IMR-90 (cell line): Measurements from ENCODE around the gene THPO. TPM values are rescaled to one million over a fixed set of nuclear protein-coding genes. Genes with fewer than 3 reads are reported as not detected.

Source experiments
- ATAC-seq: fragments of 200-7000 bp; cut with Tn5 transposase; 2 replicates; pipeline ENCODE4 v1.9.1; 2020; ENCODE audit warnings: low read depth, mild to moderate bottlenecking, moderate library complexity
- BruUV-seq: library from RNA; stranded (reverse); fragments of 400-500 nt; replicated peaks from 2 replicates; lab custom pipeline; 2021; lab: Mats Ljungman, UMichigan
- CTCF ChIA-PET: fragments of 300-600 bp; formaldehyde crosslinking; extraction: SDS; loops from one replicate; lab custom pipeline; 2021; ENCODE audit warnings: antibody characterized with exemption; lab: Yijun Ruan, JAX
- POLR2A ChIA-PET: fragments of 300-600 bp; sonication (Branson Sonifier 250); formaldehyde crosslinking; loops from one replicate; lab custom pipeline; 2022; ENCODE audit warnings: antibody characterized with exemption; ENCODE audit not compliant: unreplicated experiment; lab: Charles Lee
- DNase-seq: peaks from one replicate; pipeline ENCODE4 v3.0.0; 2013
- H2AFZ ChIP-seq: replicated peaks from 2 replicates; pipeline ENCODE3; 2013; ENCODE audit warnings: low read length, mild to moderate bottlenecking; ENCODE audit not compliant: poor library complexity
- H2AK5ac ChIP-seq: 2 replicates; pipeline ENCODE4 v1.6.1; 2013; ENCODE audit warnings: low read depth, low read length, inconsistent platforms
- H2AK9ac ChIP-seq: replicated peaks from 2 replicates; pipeline ENCODE3; 2013; ENCODE audit warnings: mild to moderate bottlenecking, low read depth, low read length, moderate library complexity; ENCODE audit not compliant: poor library complexity
- H2BK120ac ChIP-seq: 2 replicates; pipeline ENCODE4 v1.6.1; 2013; ENCODE audit warnings: low read depth, low read length, inconsistent platforms
- H2BK15ac ChIP-seq: 3 replicates; pipeline ENCODE4 v1.6.1; 2013; ENCODE audit warnings: low read depth, low read length, inconsistent platforms
- H2BK20ac ChIP-seq: 2 replicates; pipeline ENCODE4 v1.6.1; 2013; ENCODE audit warnings: low read depth, mild to moderate bottlenecking, inconsistent platforms, low read length, moderate library complexity
- H2BK5ac ChIP-seq: 2 replicates; pipeline ENCODE4 v1.6.1; 2013; ENCODE audit warnings: mild to moderate bottlenecking, low read depth, low read length, inconsistent platforms; ENCODE audit not compliant: poor library complexity, severe bottlenecking
- H3K14ac ChIP-seq: replicated peaks from 2 replicates; pipeline ENCODE4 v1.6.1; 2013; ENCODE audit warnings: low read depth, low read length, inconsistent platforms
- H3K18ac ChIP-seq: 2 replicates; pipeline ENCODE4 v1.6.1; 2013; ENCODE audit warnings: low read depth, low read length, control low read depth
- H3K23ac ChIP-seq: 2 replicates; pipeline ENCODE4 v1.6.1; 2013; ENCODE audit warnings: low read depth, low read length, inconsistent platforms
- H3K27ac ChIP-seq: 2 replicates; pipeline ENCODE4 v1.5.1; 2013; ENCODE audit warnings: mild to moderate bottlenecking, control low read depth, low read length; ENCODE audit not compliant: insufficient read depth
- H3K27me3 ChIP-seq: 2 replicates; pipeline ENCODE4 v1.6.1; 2013; ENCODE audit warnings: low read length; ENCODE audit not compliant: control insufficient read depth, insufficient read depth
- H3K36me3 ChIP-seq: 2 replicates; pipeline ENCODE4 v1.6.1; 2013; ENCODE audit warnings: low read length, mixed read lengths; ENCODE audit not compliant: control insufficient read depth, insufficient read depth
- H3K4ac ChIP-seq: 2 replicates; pipeline ENCODE4 v1.6.1; 2013; ENCODE audit warnings: low read depth, low read length, inconsistent platforms
- H3K4me1 ChIP-seq: 2 replicates; pipeline ENCODE4 v1.6.1; 2013; ENCODE audit warnings: low read length, mixed read lengths; ENCODE audit not compliant: control insufficient read depth, insufficient read depth
- H3K4me2 ChIP-seq: 2 replicates; pipeline ENCODE4 v1.6.1; 2013; ENCODE audit warnings: low read depth, mild to moderate bottlenecking, control low read depth, low read length, moderate library complexity
- H3K4me3 ChIP-seq: 2 replicates; pipeline ENCODE4 v1.5.1; 2013; ENCODE audit warnings: low read depth, mild to moderate bottlenecking, control low read depth, low read length, moderate library complexity; ENCODE audit not compliant: insufficient read depth
- H3K56ac ChIP-seq: 2 replicates; pipeline ENCODE4 v1.6.1; 2013; ENCODE audit warnings: low read length, inconsistent platforms; ENCODE audit not compliant: insufficient read depth; ENCODE audit errors: extremely low read depth
- H3K79me1 ChIP-seq, 2 experiments: 2 replicates each; pipeline ENCODE4 v1.6.1; 2013; ENCODE audit warnings: low read length in 2 of 2, inconsistent platforms in 1 of 2, low read depth in 1 of 2
- H3K9ac ChIP-seq: 2 replicates; pipeline ENCODE4 v1.6.1; 2013; ENCODE audit warnings: low read depth, low read length, control low read depth
- H3K9me1 ChIP-seq: 2 replicates; pipeline ENCODE4 v1.6.1; 2013; ENCODE audit warnings: low read length, inconsistent platforms; ENCODE audit not compliant: insufficient read depth
- H3K9me3 ChIP-seq: 2 replicates; pipeline ENCODE4 v1.6.1; 2013; ENCODE audit warnings: low read length; ENCODE audit not compliant: control insufficient read depth, insufficient read depth
- H4K20me1 ChIP-seq: 2 replicates; pipeline ENCODE4 v1.6.1; 2013; ENCODE audit warnings: low read length, inconsistent platforms; ENCODE audit not compliant: insufficient read depth
- H4K5ac ChIP-seq: 2 replicates; pipeline ENCODE4 v1.6.1; 2013; ENCODE audit warnings: mild to moderate bottlenecking, low read depth, low read length, control low read depth
- H4K8ac ChIP-seq, 2 experiments: 2 replicates each; pipeline ENCODE4 v1.6.1; 2013; ENCODE audit warnings: low read depth in 2 of 2, low read length in 2 of 2, control low read depth in 1 of 2, inconsistent platforms in 1 of 2
- H4K91ac ChIP-seq: 2 replicates; pipeline ENCODE4 v1.6.1; 2013; ENCODE audit warnings: low read depth, low read length, inconsistent platforms; ENCODE audit not compliant: insufficient read depth
- BHLHE40 ChIP-seq: fragments of 150-350 bp; IDR thresholded peaks from 2 replicates; pipeline ENCODE4 v1.6.1; 2016; ENCODE audit warnings: mild to moderate bottlenecking, low read depth, low read length
- CEBPB ChIP-seq: IDR thresholded peaks from 2 replicates; pipeline ENCODE4 v1.6.1; 2012; ENCODE audit warnings: low read depth, low read length, improper control_type of control experiment
- CHD1 ChIP-seq: IDR thresholded peaks from 2 replicates; pipeline ENCODE4 v1.6.1; 2012; ENCODE audit warnings: low read depth, low read length, improper control_type of control experiment
- FOS ChIP-seq: fragments of 150-350 bp; IDR thresholded peaks from 2 replicates; pipeline ENCODE4 v1.6.1; 2016; ENCODE audit warnings: low read depth, low read length
- MAFK ChIP-seq: IDR thresholded peaks from 2 replicates; pipeline ENCODE4 v1.6.1; 2012; ENCODE audit warnings: low read depth, low read length, improper control_type of control experiment
- MXI1 ChIP-seq: IDR thresholded peaks from 2 replicates; pipeline ENCODE4 v1.6.1; 2012; ENCODE audit warnings: low read depth, mild to moderate bottlenecking, low read length, moderate library complexity, borderline replicate concordance
- NFE2L2 ChIP-seq: fragments of 150-350 bp; IDR thresholded peaks from 2 replicates; pipeline ENCODE4 v1.6.1; 2016; ENCODE audit warnings: low read depth, mild to moderate bottlenecking, low read length
- POLR2A ChIP-seq: IDR thresholded peaks from 2 replicates; pipeline ENCODE4 v1.6.1; 2012; ENCODE audit warnings: mild to moderate bottlenecking, low read depth, low read length
- RAD21 ChIP-seq: IDR thresholded peaks from 2 replicates; pipeline ENCODE4 v1.6.1; 2012; ENCODE audit warnings: low read length, improper control_type of control experiment
- RCOR1 ChIP-seq: IDR thresholded peaks from 2 replicates; pipeline ENCODE4 v1.6.1; 2012; ENCODE audit warnings: mild to moderate bottlenecking, low read length, improper control_type of control experiment; ENCODE audit not compliant: insufficient replicate concordance
- RFX5 ChIP-seq: IDR thresholded peaks from 2 replicates; pipeline ENCODE4 v1.8.0; 2012; ENCODE audit warnings: low read depth, mild to moderate bottlenecking, low read length, moderate library complexity
- WGBS, 2 experiments: methylation state at CpG; one replicate each; pipeline versions ENCODE4 v1.1.5 to v1.1.7; 2013; ENCODE audit warnings: missing lambda C conversion rate in 2 of 2; ENCODE audit not compliant: insufficient read length in 1 of 2; ENCODE audit errors: extremely low coverage in 2 of 2; 5-methylcytosine and 5-hydroxymethylcytosine counted together
- dilution Hi-C: fragments of 300-500 bp; cut with HindIII; formaldehyde crosslinking; loops from one replicate; pipeline ENCODE4 v1.14.3; 2018; ENCODE audit warnings: low sequenced_read_pairs; ENCODE audit not compliant: unreplicated experiment
- in situ Hi-C: fragments of 300-500 bp; cut with MboI; formaldehyde crosslinking; loops from 3 replicates; pipeline ENCODE4 v1.14.3; 2019; ENCODE audit warnings: low sequenced_read_pairs, inconsistent platforms, mixed read lengths
- intact Hi-C: fragments of 100-400 bp; cut with micrococcal nuclease; formaldehyde crosslinking; loops from 2 replicates; pipeline ENCODE4 v1.10.0; 2022
- polyA plus RNA-seq, 3 experiments: library from polyadenylated mRNA; depleted of rRNA; stranded (reverse); fragments of >200 nt; gene quantifications; 2 replicates each; pipeline ENCODE4 v1.2.3, GENCODE V29; 2012; ENCODE audit warnings: low replicate concordance in 1 of 3
- total RNA-seq: library from RNA; depleted of rRNA; stranded (reverse); fragments of >200 nt; gene quantifications from 2 replicates; pipeline ENCODE4 v1.2.3, GENCODE V29; 2012
- TF ChIP-seq, protein P1 (sequence below): fragments of 150-350 bp; IDR thresholded peaks from 2 replicates; pipeline ENCODE4 v1.6.1; 2017; ENCODE audit warnings: mild to moderate bottlenecking, antibody characterized with exemption, low read length, low read depth
- TF ChIP-seq, protein P2 (sequence below): fragments of 150-350 bp; IDR thresholded peaks from 2 replicates; pipeline ENCODE4 v1.6.1; 2016; ENCODE audit warnings: low read depth, mild to moderate bottlenecking, low read length, moderate library complexity, borderline replicate concordance
- TF ChIP-seq, protein P3 (sequence below): conservative IDR thresholded peaks from 2 replicates; pipeline ENCODE4 v1.5.1; 2012; ENCODE audit warnings: mild to moderate bottlenecking, low read depth, low read length, improper control_type of control experiment

Gene THPO
- total and polyA plus RNA-seq, 2 of the 4 experiments (the other 2 are of a cell fraction) = not detected

DNA sequence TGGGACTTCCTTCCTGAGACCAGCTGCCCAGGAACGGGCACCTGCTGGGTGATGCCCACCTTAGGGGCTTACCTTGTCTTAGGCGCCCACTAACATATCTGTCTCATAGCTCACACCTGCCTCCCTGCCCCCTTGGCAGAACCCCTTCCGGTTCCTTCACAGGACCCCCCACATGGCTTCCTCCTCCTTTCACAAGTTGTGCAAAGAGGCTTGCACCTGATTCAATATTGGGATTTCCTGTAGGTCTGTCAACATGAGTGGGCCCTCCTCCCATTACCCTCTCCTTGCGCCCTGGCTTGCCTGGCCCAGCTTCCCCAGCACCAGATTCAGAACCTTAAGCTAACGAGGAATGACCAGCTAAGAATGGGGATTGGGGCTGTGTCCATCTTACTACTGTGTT is 633 bp downstream of the THPO start:
- no peak overlapping the region for H3K4me2 ChIP-seq
- H2AFZ ChIP-seq = no peak overlapping the region
- no peak overlapping the region for H2BK120ac ChIP-seq
- H3K9ac ChIP-seq = no peak overlapping the region
- no peak overlapping the region for H2AK9ac ChIP-seq
- H3K4me1 ChIP-seq = peaks cover 2% of the 10 kb centered on the region; the same call in 1 of the 2 replicates
- peaks cover 74% of the 10 kb centered on the region for H3K27me3 ChIP-seq
- intact Hi-C loops (no loop called here), in situ Hi-C loops (loop anchor here (10.0 kb wide), 2 partner anchors 397 to 427 kb away; no protein-coding TSS in a partner anchor), dilution Hi-C loops (no loop called here)
- H4K8ac ChIP-seq = no peak overlapping the region
- no peak overlapping the region for H3K56ac ChIP-seq
- H3K4me3 ChIP-seq = no peak overlapping the region
- ChIA-PET CTCF (no interaction called here), POLR2A (no interaction called here)
- H4K91ac ChIP-seq = no peak overlapping the region
- no peak overlapping the region for H2BK15ac ChIP-seq
- ATAC-seq (no peak), DNase-seq (no peak)
- 72% methylated on average over 2 of the region's 5 CpGs; no CpG with 5 or more reads in 1 of the 2 experiments for WGBS, 2 experiments
- H3K18ac ChIP-seq = no peak overlapping the region
- no peak overlapping the region for H3K4ac ChIP-seq
- BruUV-seq = no TSS peak
- H3K14ac ChIP-seq = no peak overlapping the region
- no peak overlapping the region for H2BK20ac ChIP-seq
- no peaks in the 10 kb centered on the region for H3K9me3 ChIP-seq
- no peak overlapping the region for H2AK5ac ChIP-seq
- no peaks in the 10 kb centered on the region for H3K9me1 ChIP-seq
- no peaks in the 10 kb centered on the region for H4K20me1 ChIP-seq
- TF ChIP-seq RAD21 (no peak), RFX5 (no peak), MXI1 (no peak), POLR2A (no peak), MAFK (no peak), NFE2L2 (no peak), CEBPB (no peak), RCOR1 (no peak), FOS (no peak), BHLHE40 (no peak), CHD1 (no peak)
- TF ChIP-seq, protein P1, sequence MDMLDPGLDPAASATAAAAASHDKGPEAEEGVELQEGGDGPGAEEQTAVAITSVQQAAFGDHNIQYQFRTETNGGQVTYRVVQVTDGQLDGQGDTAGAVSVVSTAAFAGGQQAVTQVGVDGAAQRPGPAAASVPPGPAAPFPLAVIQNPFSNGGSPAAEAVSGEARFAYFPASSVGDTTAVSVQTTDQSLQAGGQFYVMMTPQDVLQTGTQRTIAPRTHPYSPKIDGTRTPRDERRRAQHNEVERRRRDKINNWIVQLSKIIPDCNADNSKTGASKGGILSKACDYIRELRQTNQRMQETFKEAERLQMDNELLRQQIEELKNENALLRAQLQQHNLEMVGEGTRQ = no peak
- TF ChIP-seq, protein P2, sequence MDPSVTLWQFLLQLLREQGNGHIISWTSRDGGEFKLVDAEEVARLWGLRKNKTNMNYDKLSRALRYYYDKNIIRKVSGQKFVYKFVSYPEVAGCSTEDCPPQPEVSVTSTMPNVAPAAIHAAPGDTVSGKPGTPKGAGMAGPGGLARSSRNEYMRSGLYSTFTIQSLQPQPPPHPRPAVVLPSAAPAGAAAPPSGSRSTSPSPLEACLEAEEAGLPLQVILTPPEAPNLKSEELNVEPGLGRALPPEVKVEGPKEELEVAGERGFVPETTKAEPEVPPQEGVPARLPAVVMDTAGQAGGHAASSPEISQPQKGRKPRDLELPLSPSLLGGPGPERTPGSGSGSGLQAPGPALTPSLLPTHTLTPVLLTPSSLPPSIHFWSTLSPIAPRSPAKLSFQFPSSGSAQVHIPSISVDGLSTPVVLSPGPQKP = no peak
- TF ChIP-seq, protein P3, sequence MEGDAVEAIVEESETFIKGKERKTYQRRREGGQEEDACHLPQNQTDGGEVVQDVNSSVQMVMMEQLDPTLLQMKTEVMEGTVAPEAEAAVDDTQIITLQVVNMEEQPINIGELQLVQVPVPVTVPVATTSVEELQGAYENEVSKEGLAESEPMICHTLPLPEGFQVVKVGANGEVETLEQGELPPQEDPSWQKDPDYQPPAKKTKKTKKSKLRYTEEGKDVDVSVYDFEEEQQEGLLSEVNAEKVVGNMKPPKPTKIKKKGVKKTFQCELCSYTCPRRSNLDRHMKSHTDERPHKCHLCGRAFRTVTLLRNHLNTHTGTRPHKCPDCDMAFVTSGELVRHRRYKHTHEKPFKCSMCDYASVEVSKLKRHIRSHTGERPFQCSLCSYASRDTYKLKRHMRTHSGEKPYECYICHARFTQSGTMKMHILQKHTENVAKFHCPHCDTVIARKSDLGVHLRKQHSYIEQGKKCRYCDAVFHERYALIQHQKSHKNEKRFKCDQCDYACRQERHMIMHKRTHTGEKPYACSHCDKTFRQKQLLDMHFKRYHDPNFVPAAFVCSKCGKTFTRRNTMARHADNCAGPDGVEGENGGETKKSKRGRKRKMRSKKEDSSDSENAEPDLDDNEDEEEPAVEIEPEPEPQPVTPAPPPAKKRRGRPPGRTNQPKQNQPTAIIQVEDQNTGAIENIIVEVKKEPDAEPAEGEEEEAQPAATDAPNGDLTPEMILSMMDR = no peak
- H3K27ac ChIP-seq = no peak overlapping the region
- no peak overlapping the region for H3K23ac ChIP-seq
- H2BK5ac ChIP-seq = no peak overlapping the region
- no peaks in the 10 kb centered on the region for H3K36me3 ChIP-seq
- H4K5ac ChIP-seq = no peak overlapping the region
- no peaks in the 10 kb centered on the region for H3K79me1 ChIP-seq
